ENCODE measurements around the gene LIN37.

DNA sequence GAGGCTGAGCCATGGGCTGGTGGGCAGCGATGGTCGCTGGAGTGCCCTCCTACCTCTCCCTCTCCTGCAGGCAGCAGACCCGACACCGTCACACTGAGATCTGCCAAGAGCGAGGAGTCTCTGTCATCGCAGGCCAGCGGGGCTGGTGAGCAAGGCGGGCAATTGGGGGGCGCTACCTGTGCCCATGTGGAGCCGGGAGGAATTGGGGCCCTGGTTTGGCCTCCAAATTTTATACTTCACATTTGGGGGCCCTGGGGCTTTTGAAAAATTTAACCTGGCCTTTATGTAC is 36.9 kb downstream of the LIN37 start:
- TF ChIP-seq, protein P1, sequence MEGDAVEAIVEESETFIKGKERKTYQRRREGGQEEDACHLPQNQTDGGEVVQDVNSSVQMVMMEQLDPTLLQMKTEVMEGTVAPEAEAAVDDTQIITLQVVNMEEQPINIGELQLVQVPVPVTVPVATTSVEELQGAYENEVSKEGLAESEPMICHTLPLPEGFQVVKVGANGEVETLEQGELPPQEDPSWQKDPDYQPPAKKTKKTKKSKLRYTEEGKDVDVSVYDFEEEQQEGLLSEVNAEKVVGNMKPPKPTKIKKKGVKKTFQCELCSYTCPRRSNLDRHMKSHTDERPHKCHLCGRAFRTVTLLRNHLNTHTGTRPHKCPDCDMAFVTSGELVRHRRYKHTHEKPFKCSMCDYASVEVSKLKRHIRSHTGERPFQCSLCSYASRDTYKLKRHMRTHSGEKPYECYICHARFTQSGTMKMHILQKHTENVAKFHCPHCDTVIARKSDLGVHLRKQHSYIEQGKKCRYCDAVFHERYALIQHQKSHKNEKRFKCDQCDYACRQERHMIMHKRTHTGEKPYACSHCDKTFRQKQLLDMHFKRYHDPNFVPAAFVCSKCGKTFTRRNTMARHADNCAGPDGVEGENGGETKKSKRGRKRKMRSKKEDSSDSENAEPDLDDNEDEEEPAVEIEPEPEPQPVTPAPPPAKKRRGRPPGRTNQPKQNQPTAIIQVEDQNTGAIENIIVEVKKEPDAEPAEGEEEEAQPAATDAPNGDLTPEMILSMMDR (IDR thresholded peaks at IDR 0.05; ENCODE audit: poor library complexity) = no peak
- TF ChIP-seq EZH2phosphoT487 (IDR thresholded peaks at IDR 0.05; ENCODE audit: low read depth, severe bottlenecking, unreplicated experiment) (no peak), EZH2 (IDR thresholded peaks at IDR 0.05; ENCODE audit: borderline replicate concordance) (no peak)

All from hepatocyte (in vitro differentiated cells).